Keratinocyte (primary cell): Measurements from ENCODE around the gene ANKS6. TPM values are rescaled to one million over a fixed set of nuclear protein-coding genes. Genes with fewer than 3 reads are reported as not detected.

Source experiments
- DNase-seq: peaks from one replicate; pipeline ENCODE4 v3.0.0-alpha.2; 2011; ENCODE audit warnings: low read depth, missing footprints, low spot score
- FAIRE-seq: peaks from 2 replicates; lab custom pipeline; 2011; peaks lifted over from hg19 to GRCh38; lab: Jason Lieb, UNC
- H2AFZ ChIP-seq: 2 replicates; pipeline ENCODE4 v1.6.0; 2012; ENCODE audit warnings: low read length, control low read depth, inconsistent platforms; ENCODE audit not compliant: control insufficient read depth
- H3K27ac ChIP-seq: 2 replicates; pipeline ENCODE4 v1.5.1; 2011; ENCODE audit warnings: low read length; ENCODE audit not compliant: control insufficient read depth, insufficient read depth
- H3K27me3 ChIP-seq: 3 replicates; pipeline ENCODE4 v1.6.0; 2011; ENCODE audit warnings: low read length; ENCODE audit not compliant: control insufficient read depth, insufficient read depth; ENCODE audit errors: extremely low read depth
- H3K36me3 ChIP-seq, 2 experiments: 2 replicates in 1 of 2; 3 replicates in 1 of 2; pipeline ENCODE4 v1.5.1; 2011; ENCODE audit warnings: low read length in 2 of 2, mild to moderate bottlenecking in 1 of 2; ENCODE audit not compliant: control insufficient read depth in 2 of 2, insufficient read depth in 2 of 2; ENCODE audit errors: extremely low read depth in 1 of 2
- H3K4me1 ChIP-seq: 3 replicates; pipeline ENCODE4 v1.5.1; 2011; ENCODE audit warnings: low read length; ENCODE audit not compliant: control insufficient read depth, insufficient read depth; ENCODE audit errors: extremely low read depth
- H3K4me2 ChIP-seq: 3 replicates; pipeline ENCODE4 v1.6.0; 2011; ENCODE audit warnings: low read depth, low read length; ENCODE audit not compliant: control insufficient read depth, insufficient read depth; ENCODE audit errors: extremely low read depth
- H3K4me3 ChIP-seq, 3 experiments: fragments of 200-600 bp in 1 of 3; sonication (generic) in 1 of 3; 2 replicates in 2 of 3; 3 replicates in 1 of 3; pipeline ENCODE4 v1.5.1; 2011 to 2016; ENCODE audit warnings: low read length in 3 of 3, mild to moderate bottlenecking in 3 of 3, control low read depth in 2 of 3, inconsistent platforms in 1 of 3, low read depth in 1 of 3, mixed read lengths in 1 of 3, mixed run types in 1 of 3, moderate library complexity in 1 of 3; ENCODE audit not compliant: control insufficient read depth in 2 of 3, insufficient read depth in 2 of 3; ENCODE audit errors: extremely low read depth in 1 of 3
- H3K79me2 ChIP-seq: 2 replicates; pipeline ENCODE4 v1.6.0; 2012; ENCODE audit warnings: low read length; ENCODE audit not compliant: control insufficient read depth, insufficient read depth
- H3K9ac ChIP-seq: 3 replicates; pipeline ENCODE4 v1.6.0; 2011; ENCODE audit warnings: low read length; ENCODE audit not compliant: control insufficient read depth, insufficient read depth; ENCODE audit errors: extremely low read depth
- H3K9me1 ChIP-seq: 3 replicates; pipeline ENCODE4 v1.6.0; 2011; ENCODE audit warnings: low read length; ENCODE audit not compliant: control insufficient read depth, insufficient read depth; ENCODE audit errors: extremely low read depth
- H3K9me3 ChIP-seq: 2 replicates; pipeline ENCODE4 v1.5.1; 2012; ENCODE audit warnings: low read depth, low read length; ENCODE audit not compliant: control insufficient read depth
- H4K20me1 ChIP-seq: 3 replicates; pipeline ENCODE4 v1.6.0; 2011; ENCODE audit warnings: low read length; ENCODE audit not compliant: control insufficient read depth, insufficient read depth; ENCODE audit errors: extremely low read depth
- EZH2 ChIP-seq: IDR thresholded peaks from one replicate; pipeline ENCODE4 v1.6.1; 2012; ENCODE audit warnings: inconsistent platforms, mild to moderate bottlenecking, low read length, moderate library complexity
- dilution Hi-C: fragments of 300-500 bp; cut with MboI; formaldehyde crosslinking; loops from one replicate; pipeline ENCODE4 v1.7.0; 2020; ENCODE audit warnings: low sequenced_read_pairs; ENCODE audit not compliant: extremely low pct_ligation_motif_present
- polyA plus RNA-seq, 5 experiments: library from polyadenylated mRNA; depleted of rRNA in 3 of 5; stranded (reverse) in 3 of 5; stranded (forward) in 1 of 5; unstranded in 1 of 5; fragments of >200 nt; gene quantifications; 1 replicate in 1 of 5; 2 replicates in 3 of 5; 3 replicates in 1 of 5; pipeline versions ENCODE4 v1.2.1 to v1.2.3, GENCODE V29; 2011 to 2012; ENCODE audit warnings: missing spikeins in 2 of 5, low read depth in 1 of 5, low replicate concordance in 1 of 5
- TF ChIP-seq, protein P1 (sequence below), 3 experiments: IDR thresholded peaks in 1 of 3; conservative IDR thresholded peaks in 1 of 3; optimal IDR thresholded peaks in 1 of 3; 2 replicates in 2 of 3; 3 replicates in 1 of 3; pipeline versions ENCODE3 to v1.5.1; 2011; ENCODE audit warnings: low read length in 3 of 3, mild to moderate bottlenecking in 3 of 3, moderate library complexity in 2 of 3, control low read depth in 1 of 3, inconsistent platforms in 1 of 3; ENCODE audit not compliant: insufficient read depth in 2 of 3; ENCODE audit errors: extremely low read depth in 1 of 3

The ANKS6 gene
- polyA plus RNA-seq, 1 donor (not counting 4 experiments of a cell fraction or from before 2014, with no cell fraction given): 13.5 TPM

DNA sequence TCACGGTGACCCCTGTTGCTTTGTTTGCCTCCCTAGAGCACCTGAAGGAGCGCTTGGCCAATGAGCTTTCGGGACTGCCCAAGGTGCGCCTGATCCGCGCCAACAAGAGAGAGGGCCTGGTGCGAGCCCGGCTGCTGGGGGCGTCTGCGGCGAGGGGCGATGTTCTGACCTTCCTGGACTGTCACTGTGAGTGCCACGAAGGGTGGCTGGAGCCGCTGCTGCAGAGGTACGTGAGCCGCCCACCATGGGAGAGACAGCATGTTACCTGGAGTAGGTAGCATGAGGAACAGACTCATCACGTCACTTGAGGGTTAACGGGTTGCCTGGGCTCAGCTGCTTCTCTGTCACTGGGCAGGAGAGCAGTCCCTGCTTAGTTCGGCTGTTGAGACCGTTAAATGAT is 30.4 kb upstream of the ANKS6 start:
- H3K4me1 ChIP-seq: no peaks in the 10 kb centered on the region
- no peak overlapping the region for H3K4me2 ChIP-seq
- no peaks in the 10 kb centered on the region for H3K79me2 ChIP-seq
- DNase-seq: no peak
- H3K4me3 ChIP-seq: no peak overlapping the region
- H3K27ac ChIP-seq: no peak overlapping the region
- TF ChIP-seq EZH2: no peak
- TF ChIP-seq, protein P1, sequence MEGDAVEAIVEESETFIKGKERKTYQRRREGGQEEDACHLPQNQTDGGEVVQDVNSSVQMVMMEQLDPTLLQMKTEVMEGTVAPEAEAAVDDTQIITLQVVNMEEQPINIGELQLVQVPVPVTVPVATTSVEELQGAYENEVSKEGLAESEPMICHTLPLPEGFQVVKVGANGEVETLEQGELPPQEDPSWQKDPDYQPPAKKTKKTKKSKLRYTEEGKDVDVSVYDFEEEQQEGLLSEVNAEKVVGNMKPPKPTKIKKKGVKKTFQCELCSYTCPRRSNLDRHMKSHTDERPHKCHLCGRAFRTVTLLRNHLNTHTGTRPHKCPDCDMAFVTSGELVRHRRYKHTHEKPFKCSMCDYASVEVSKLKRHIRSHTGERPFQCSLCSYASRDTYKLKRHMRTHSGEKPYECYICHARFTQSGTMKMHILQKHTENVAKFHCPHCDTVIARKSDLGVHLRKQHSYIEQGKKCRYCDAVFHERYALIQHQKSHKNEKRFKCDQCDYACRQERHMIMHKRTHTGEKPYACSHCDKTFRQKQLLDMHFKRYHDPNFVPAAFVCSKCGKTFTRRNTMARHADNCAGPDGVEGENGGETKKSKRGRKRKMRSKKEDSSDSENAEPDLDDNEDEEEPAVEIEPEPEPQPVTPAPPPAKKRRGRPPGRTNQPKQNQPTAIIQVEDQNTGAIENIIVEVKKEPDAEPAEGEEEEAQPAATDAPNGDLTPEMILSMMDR (optimal IDR thresholded peaks at IDR 0.05 in 1 of 3, IDR thresholded peaks at IDR 0.05 in 1 of 3, conservative IDR thresholded peaks at IDR 0.05 in 1 of 3; ENCODE audit: extremely low read depth in 1 of 3, insufficient read depth in 2 of 3, low read length in 3 of 3): no peak
- H3K9me1 ChIP-seq: no peaks in the 10 kb centered on the region
- H2AFZ ChIP-seq: no peak overlapping the region
- no peaks in the 10 kb centered on the region for H3K27me3 ChIP-seq
- no peak for FAIRE-seq
- no peak overlapping the region for H3K9ac ChIP-seq
- H4K20me1 ChIP-seq: no peaks in the 10 kb centered on the region
- dilution Hi-C loops: no loop called here
- no peaks in the 10 kb centered on the region for H3K9me3 ChIP-seq
- H3K36me3 ChIP-seq: no peaks in the 10 kb centered on the region

DNA sequence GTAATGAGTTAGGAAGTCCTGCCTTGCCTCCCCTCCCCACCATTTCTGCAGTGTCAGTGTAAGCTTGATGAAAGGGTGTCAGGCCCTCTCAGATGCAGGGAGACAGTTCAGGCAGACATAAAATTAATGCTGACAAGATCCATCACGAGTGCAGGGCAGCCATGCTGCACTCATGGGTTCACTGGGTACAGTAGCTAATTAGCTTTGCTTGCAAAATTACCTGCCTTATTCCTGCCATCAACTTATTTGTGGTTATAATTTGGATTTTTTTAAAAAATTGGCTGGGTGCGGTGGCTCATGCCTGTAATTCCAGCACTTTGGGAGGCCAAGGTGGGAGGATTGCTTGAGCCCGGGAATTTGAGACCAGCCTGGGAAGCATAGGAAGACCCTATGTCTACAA is 29.1 kb upstream of the ANKS6 start:
- Histone ChIP-seq H3K9me1 (no peaks in the 10 kb centered on the region), H4K20me1 (no peaks in the 10 kb centered on the region), H3K4me1 (no peaks in the 10 kb centered on the region), H3K27me3 (no peaks in the 10 kb centered on the region), H2AFZ (no peak overlapping the region), H3K4me2 (no peak overlapping the region), H3K4me3 (no peak overlapping the region), H3K9ac (no peak overlapping the region), H3K79me2 (no peaks in the 10 kb centered on the region), H3K27ac (no peak overlapping the region), H3K9me3 (no peaks in the 10 kb centered on the region), H3K36me3 (no peaks in the 10 kb centered on the region)
- DNase-seq (no peak), FAIRE-seq (no peak)
- dilution Hi-C loops: no loop called here
- TF ChIP-seq, protein P1 (optimal IDR thresholded peaks at IDR 0.05 in 1 of 3, IDR thresholded peaks at IDR 0.05 in 1 of 3, conservative IDR thresholded peaks at IDR 0.05 in 1 of 3; ENCODE audit: extremely low read depth in 1 of 3, insufficient read depth in 2 of 3, low read length in 3 of 3): no peak
- no peak for TF ChIP-seq EZH2
